K562 (cell line): Measurements from ENCODE around the gene DAD1. TPM values are rescaled to one million over a fixed set of nuclear protein-coding genes. Genes with fewer than 3 reads are reported as not detected.
"Not testable (repeated sequence)": the region's sequence is repeated elsewhere in the genome, so short reads cannot be mapped to it uniquely, and the experiment has no call there.

Experiments used
- ATAC-seq: fragments of 200-7000 bp; cut with Tn5 transposase; 3 replicates; pipeline ENCODE4 v1.9.1; 2020; ENCODE audit warnings: moderate library complexity
- BruUV-seq: library from RNA; stranded (reverse); fragments of 400-500 nt; replicated peaks from 2 replicates; lab custom pipeline; 2021; lab: Mats Ljungman, UMichigan
- CTCF ChIA-PET: fragments of 300-600 bp; formaldehyde crosslinking; extraction: SDS; loops from one replicate; lab custom pipeline; 2021; ENCODE audit warnings: low intra/inter-chr PET ratio; lab: Yijun Ruan, JAX
- POLR2A ChIA-PET: fragments of 300-600, 350-650 bp; sonication (Branson Sonifier 250); formaldehyde crosslinking; extraction: SDS; loops from one replicate; lab custom pipeline; 2021; ENCODE audit warnings: antibody characterized with exemption, inconsistent platforms; lab: Yijun Ruan, JAX
- DNase-seq, 4 experiments: peaks; one replicate each; pipeline versions ENCODE4 v3.0.0 to v3.0.0-alpha.2; 2011 to 2018; ENCODE audit warnings: low spot score in 3 of 4, mixed read lengths in 3 of 4; ENCODE audit errors: extremely low read depth in 1 of 4
- FAIRE-seq: peaks from 2 replicates; lab custom pipeline; 2011; peaks lifted over from hg19 to GRCh38; lab: Jason Lieb, UNC
- H2AFZ ChIP-seq: 2 replicates; pipeline ENCODE4 v1.6.0; 2011; ENCODE audit warnings: low read depth, low read length, control low read depth, inconsistent platforms
- H3K27ac ChIP-seq: fragments of 200-600 bp; 3 replicates; pipeline ENCODE4 v1.8.0; 2011; ENCODE audit warnings: low read depth, mild to moderate bottlenecking, control low read depth, inconsistent platforms, low read length, moderate library complexity, mixed read lengths; ENCODE audit errors: extremely low read depth
- H3K27me3 ChIP-seq, 2 experiments: fragments of 300-600 bp in 1 of 2; 2 replicates in 1 of 2; 3 replicates in 1 of 2; pipeline versions ENCODE4 v1.6.0 to v1.8.0; 2011; ENCODE audit warnings: inconsistent platforms in 2 of 2, low read length in 2 of 2, mild to moderate bottlenecking in 1 of 2, mixed read lengths in 1 of 2, moderate library complexity in 1 of 2; ENCODE audit not compliant: control insufficient read depth in 2 of 2, insufficient read depth in 2 of 2
- H3K36me3 ChIP-seq: fragments of 300-600 bp; 3 replicates; pipeline ENCODE4 v1.8.0; 2011; ENCODE audit warnings: mild to moderate bottlenecking, low read length, inconsistent platforms; ENCODE audit not compliant: control insufficient read depth, insufficient read depth
- H3K4me1 ChIP-seq, 2 experiments: fragments of 200-600 bp in 1 of 2; replicated peaks in 1 of 2; 2 replicates in 1 of 2; 3 replicates in 1 of 2; pipeline versions ENCODE4 v1.5.1 to v1.8.0; 2011; ENCODE audit warnings: inconsistent platforms in 2 of 2, low read length in 2 of 2, mild to moderate bottlenecking in 1 of 2, mixed read lengths in 1 of 2, moderate library complexity in 1 of 2; ENCODE audit not compliant: control insufficient read depth in 2 of 2, insufficient read depth in 2 of 2
- H3K4me2 ChIP-seq: 2 replicates; pipeline ENCODE4 v1.6.1; 2011; ENCODE audit warnings: low read length, control low read depth, inconsistent platforms, mixed read lengths; ENCODE audit not compliant: insufficient read depth
- H3K4me3 ChIP-seq: fragments of 200-600 bp; sonication (generic), shearing (Covaris generic); 2 replicates; pipeline ENCODE4 v1.5.1; 2016; ENCODE audit warnings: control low read depth, inconsistent platforms
- H3K79me2 ChIP-seq: fragments of 200-600 bp; 3 replicates; pipeline ENCODE4 v1.8.0; 2011; ENCODE audit warnings: low read length, inconsistent platforms; ENCODE audit not compliant: control insufficient read depth, insufficient read depth
- H3K9ac ChIP-seq, 2 experiments: 2 replicates each; pipeline versions ENCODE4 v1.6.0 to v1.6.1; 2011; ENCODE audit warnings: low read depth in 2 of 2, low read length in 2 of 2, control low read depth in 1 of 2, inconsistent platforms in 1 of 2, mild to moderate bottlenecking in 1 of 2, mixed read lengths in 1 of 2; ENCODE audit not compliant: insufficient read depth in 1 of 2
- H3K9me1 ChIP-seq: one replicate; pipeline ENCODE4 v1.6.0; 2011; ENCODE audit warnings: inconsistent platforms, mild to moderate bottlenecking, low read length, moderate library complexity; ENCODE audit not compliant: control insufficient read depth, insufficient read depth
- H3K9me3 ChIP-seq: replicated peaks from 2 replicates; pipeline ENCODE4 v1.5.1; 2011; ENCODE audit warnings: low read depth, low read length, inconsistent platforms; ENCODE audit not compliant: control insufficient read depth, insufficient read depth
- H4K20me1 ChIP-seq: replicated peaks from 2 replicates; pipeline ENCODE4 v1.6.1; 2011; ENCODE audit warnings: low read length, inconsistent platforms, mixed read lengths; ENCODE audit not compliant: control insufficient read depth, insufficient read depth
- FOXJ3 ChIP-seq: sonication (generic); formaldehyde crosslinking; IDR thresholded peaks from 2 replicates; pipeline ENCODE4 v1.4.0; 2020; ENCODE audit warnings: mild to moderate bottlenecking, missing genetic modification reagents
- PCBP1 ChIP-seq: fragments of 200-400 bp; formaldehyde crosslinking; IDR thresholded peaks from 2 replicates; pipeline ENCODE4 v1.6.1; 2018; ENCODE audit warnings: mild to moderate bottlenecking, low read depth, low read length; ENCODE audit not compliant: poor library complexity, severe bottlenecking
- PCBP2 ChIP-seq: fragments of 200-400 bp; formaldehyde crosslinking; IDR thresholded peaks from 2 replicates; pipeline ENCODE4 v1.6.1; 2018; ENCODE audit warnings: low read length, low read depth, mild to moderate bottlenecking, moderate library complexity; ENCODE audit not compliant: poor library complexity, severe bottlenecking
- RUNX1 ChIP-seq: sonication (generic); IDR thresholded peaks from 2 replicates; pipeline ENCODE4 v1.6.1; 2016; ENCODE audit warnings: antibody characterized with exemption, low read depth
- WGBS: fragments of 100-300 bp; shearing (Covaris generic); methylation state at CpG from one replicate; pipeline ENCODE4 v1.1.6; 2016; ENCODE audit warnings: low coverage, mixed read lengths; ENCODE audit not compliant: insufficient coverage; ENCODE audit errors: missing lambda C conversion rate; 5-methylcytosine and 5-hydroxymethylcytosine counted together
- in situ Hi-C: fragments of 300-500 bp; cut with MboI; formaldehyde crosslinking; loops from 4 replicates; pipeline ENCODE4 v1.15.0; 2018; ENCODE audit warnings: inconsistent platforms, mixed read lengths
- intact Hi-C: fragments of 100-400 bp; cut with micrococcal nuclease; formaldehyde crosslinking; loops from 2 replicates; pipeline ENCODE4 v1.14.2; 2022
- polyA plus RNA-seq, 8 experiments: library from polyadenylated mRNA; depleted of rRNA in 4 of 8; stranded (reverse) in 5 of 8; unstranded in 3 of 8; fragments of >200 nt; fragmentation: Nextera tagmentation in 2 of 8; fragmentation: Illumina TruSeq in 1 of 8; extraction: Ambion mirVana in 2 of 8; extraction: Trizol in 1 of 8; gene quantifications; 2 replicates each; pipeline versions ENCODE4 v1.2.1 to v1.2.3, GENCODE V29; 2011 to 2014; ENCODE audit warnings: inconsistent platforms in 1 of 8, missing spikeins in 1 of 8
- total RNA-seq, 7 experiments: library from RNA; depleted of rRNA in 6 of 7; stranded (reverse); fragments of >200 nt in 6 of 7; fragmentation: Illumina TruSeq in 2 of 7; extraction: Trizol in 2 of 7; gene quantifications; 2 replicates each; pipeline versions ENCODE4 v1.2.1 to v1.2.3, GENCODE V29; 2011 to 2021; ENCODE audit warnings: low replicate concordance in 1 of 7
- TF ChIP-seq, protein P1 (sequence below), 3 experiments: IDR thresholded peaks in 2 of 3; conservative IDR thresholded peaks in 1 of 3; 2 replicates each; pipeline ENCODE4 v1.5.1; 2011 to 2012; ENCODE audit warnings: low read length in 3 of 3, mild to moderate bottlenecking in 3 of 3, control low read depth in 2 of 3, improper control_type of control experiment in 1 of 3, inconsistent platforms in 1 of 3, low read depth in 1 of 3, mixed read lengths in 1 of 3, moderate library complexity in 1 of 3; ENCODE audit not compliant: insufficient read depth in 2 of 3

The DAD1 gene
- total and polyA plus RNA-seq, 9 of the 15 experiments (the other 6 are each of a cell fraction or from before 2014, with no cell fraction given): 104 to 617 (median 222) TPM

DNA sequence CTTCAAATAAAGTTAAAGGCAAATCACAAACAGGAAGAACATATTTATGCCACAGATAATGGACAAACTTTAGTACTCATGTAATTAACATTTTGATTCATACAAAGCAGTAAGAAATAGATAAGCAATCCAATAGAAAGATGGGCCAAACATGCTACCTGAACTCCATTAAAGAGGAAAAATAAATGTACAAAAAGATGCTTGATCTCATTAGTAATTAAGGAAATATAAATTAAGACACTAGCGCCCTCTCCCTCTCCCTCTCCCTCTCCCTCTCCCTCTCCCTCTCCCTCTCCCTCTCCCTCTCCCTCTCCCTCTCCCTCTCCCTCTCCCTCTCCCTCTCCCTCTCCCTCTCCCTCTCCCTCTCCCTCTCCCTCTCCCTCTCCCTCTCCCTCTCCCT lies 47.0 kb upstream of the DAD1 start:
- BruUV-seq, DNase-seq, intact Hi-C loops, H2AFZ ChIP-seq: not testable (repeated sequence)
- WGBS: no CpG with 5 or more reads among the region's 1 CpG
- TF ChIP-seq PCBP2: peak; percentile 33
- peak; percentile 59 for TF ChIP-seq PCBP1
- TF ChIP-seq, all 486 proteins: peak for 2; not testable (repeated sequence) for 484
- H3K9me1 ChIP-seq, H3K4me3 ChIP-seq, H3K79me2 ChIP-seq, H3K27me3 ChIP-seq, H3K4me1 ChIP-seq, POLR2A ChIA-PET, H4K20me1 ChIP-seq, FAIRE-seq, H3K36me3 ChIP-seq, CTCF ChIA-PET, H3K9me3 ChIP-seq, H3K9ac ChIP-seq, H3K4me2 ChIP-seq, ATAC-seq, in situ Hi-C loops, H3K27ac ChIP-seq: not testable (repeated sequence)

DNA sequence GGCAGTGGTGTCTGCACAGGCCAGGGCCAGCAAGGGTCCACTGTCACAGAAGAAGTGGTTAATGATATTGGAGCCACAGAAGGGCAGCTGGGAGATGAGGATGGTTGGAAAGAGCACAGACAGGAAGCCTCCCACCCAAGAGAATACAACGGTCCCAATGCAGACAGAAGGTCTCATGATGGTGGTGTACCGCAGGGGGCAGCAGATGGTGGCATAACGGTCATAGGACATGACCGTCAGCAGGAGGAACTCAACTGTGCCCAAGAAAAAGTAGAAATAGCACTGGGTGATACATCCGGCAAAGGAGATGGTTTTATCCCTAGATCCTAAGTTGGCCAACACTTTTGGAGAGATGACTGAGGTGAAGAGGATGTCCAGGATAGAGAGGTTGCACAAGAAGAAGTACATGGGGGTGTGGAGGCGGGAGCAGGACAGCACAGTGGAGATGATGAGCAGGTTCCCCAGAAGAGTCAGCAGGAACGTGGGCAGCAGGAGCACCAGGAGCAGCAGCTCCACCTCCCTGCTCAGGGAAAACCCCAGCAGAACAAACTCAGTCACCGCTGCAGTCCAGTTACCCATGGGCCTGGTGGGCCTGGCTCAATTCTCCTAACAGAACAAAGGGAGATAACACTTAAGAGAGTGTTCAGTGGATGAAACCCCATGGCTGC lies 45.3 kb upstream of the DAD1 start:
- no peak overlapping the region for H3K4me2 ChIP-seq
- no peaks in the 10 kb centered on the region; a peak in 1 of 5 replicates for H3K4me1 ChIP-seq
- no peaks in the 10 kb centered on the region for H3K36me3 ChIP-seq
- 37% methylated on average over 7 of the region's 8 CpGs for whole genome bisulfite sequencing
- no peak overlapping the region for H3K27ac ChIP-seq
- H3K27me3 ChIP-seq: no peaks in the 10 kb centered on the region
- in situ Hi-C loops (no loop called here), intact Hi-C loops (no loop called here)
- H3K9me1 ChIP-seq: no peaks in the 10 kb centered on the region
- no peaks in the 10 kb centered on the region for H3K79me2 ChIP-seq
- DNase-seq: no peak
- H3K9me3 ChIP-seq: no peaks in the 10 kb centered on the region
- BruUV-seq: no TSS peak
- ATAC-seq: no peak
- no peaks in the 10 kb centered on the region for H4K20me1 ChIP-seq
- no peak overlapping the region for H3K4me3 ChIP-seq
- FAIRE-seq: no peak
- H3K9ac ChIP-seq: no peak overlapping the region
- ChIA-PET POLR2A (interaction anchor here (0.7 kb wide), 1 partner anchor 20 kb away, joined by 6 read pairs; no protein-coding TSS in a partner anchor), CTCF (no interaction called here)
- no peak overlapping the region for H2AFZ ChIP-seq
- TF ChIP-seq FOXJ3 (CRISPR knock-in tag): no peak
- TF ChIP-seq, protein P1, sequence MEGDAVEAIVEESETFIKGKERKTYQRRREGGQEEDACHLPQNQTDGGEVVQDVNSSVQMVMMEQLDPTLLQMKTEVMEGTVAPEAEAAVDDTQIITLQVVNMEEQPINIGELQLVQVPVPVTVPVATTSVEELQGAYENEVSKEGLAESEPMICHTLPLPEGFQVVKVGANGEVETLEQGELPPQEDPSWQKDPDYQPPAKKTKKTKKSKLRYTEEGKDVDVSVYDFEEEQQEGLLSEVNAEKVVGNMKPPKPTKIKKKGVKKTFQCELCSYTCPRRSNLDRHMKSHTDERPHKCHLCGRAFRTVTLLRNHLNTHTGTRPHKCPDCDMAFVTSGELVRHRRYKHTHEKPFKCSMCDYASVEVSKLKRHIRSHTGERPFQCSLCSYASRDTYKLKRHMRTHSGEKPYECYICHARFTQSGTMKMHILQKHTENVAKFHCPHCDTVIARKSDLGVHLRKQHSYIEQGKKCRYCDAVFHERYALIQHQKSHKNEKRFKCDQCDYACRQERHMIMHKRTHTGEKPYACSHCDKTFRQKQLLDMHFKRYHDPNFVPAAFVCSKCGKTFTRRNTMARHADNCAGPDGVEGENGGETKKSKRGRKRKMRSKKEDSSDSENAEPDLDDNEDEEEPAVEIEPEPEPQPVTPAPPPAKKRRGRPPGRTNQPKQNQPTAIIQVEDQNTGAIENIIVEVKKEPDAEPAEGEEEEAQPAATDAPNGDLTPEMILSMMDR (IDR thresholded peaks at IDR 0.05 in 2 of 3, conservative IDR thresholded peaks at IDR 0.05 in 1 of 3; ENCODE audit: insufficient read depth in 2 of 3, low read depth in 1 of 3, low read length in 3 of 3): no peak
- no peak for TF ChIP-seq RUNX1
